DMS153 treated with DMSO at 0.1 percent for 48 hours (cell line): ENCODE data around the gene DHRS7.
"Not testable (repeated sequence)": the region's sequence is repeated elsewhere in the genome, so short reads cannot be mapped to it uniquely, and the experiment has no call there.

Experiments
- DNase-seq: peaks from one replicate; lab custom pipeline; 2025; ENCODE audit not compliant: unreplicated experiment; lab: John Stamatoyannopoulos, UW

DHRS7 gene

DNA sequence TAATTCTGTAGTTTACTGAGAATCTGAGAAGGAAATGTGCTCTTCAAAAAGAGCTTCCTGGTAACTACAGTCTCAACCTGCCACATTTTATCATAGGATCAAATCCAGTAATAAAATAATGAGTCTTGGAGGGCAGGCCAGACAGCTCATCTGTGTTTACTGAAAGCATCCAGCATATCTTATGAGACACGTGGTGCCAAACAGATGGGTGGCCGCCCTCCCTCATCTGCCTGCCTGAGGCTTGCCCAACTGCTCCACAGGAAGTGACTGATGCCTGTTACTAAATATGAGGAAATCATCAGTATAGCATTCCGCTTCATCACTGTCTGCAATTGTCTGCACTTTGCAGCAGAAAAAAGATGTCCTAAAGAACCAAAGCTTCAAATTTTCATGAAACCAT, 13.5 kb downstream of the DHRS7 start:
- peak; percentile 36 for DNase-seq

DNA sequence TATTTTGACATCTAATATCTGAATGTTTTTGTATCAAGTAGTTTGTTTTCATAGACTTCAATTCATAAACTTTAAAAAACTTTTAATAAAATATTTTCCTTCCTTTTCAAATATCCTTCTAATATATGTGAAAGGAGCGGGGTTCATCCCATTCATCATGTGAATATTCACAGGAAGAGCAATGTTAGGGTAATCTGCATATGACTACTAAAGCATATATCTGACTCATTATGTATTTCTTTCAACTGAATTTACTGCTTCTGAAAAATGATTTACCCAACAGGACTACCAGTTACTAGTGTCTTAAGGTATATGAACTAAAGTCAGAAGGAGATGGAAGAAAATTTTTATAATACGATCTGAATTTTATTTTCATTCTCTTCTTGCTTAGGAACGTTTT, 30.5 kb downstream of the DHRS7 start:
- DNase-seq: no peak

DNA sequence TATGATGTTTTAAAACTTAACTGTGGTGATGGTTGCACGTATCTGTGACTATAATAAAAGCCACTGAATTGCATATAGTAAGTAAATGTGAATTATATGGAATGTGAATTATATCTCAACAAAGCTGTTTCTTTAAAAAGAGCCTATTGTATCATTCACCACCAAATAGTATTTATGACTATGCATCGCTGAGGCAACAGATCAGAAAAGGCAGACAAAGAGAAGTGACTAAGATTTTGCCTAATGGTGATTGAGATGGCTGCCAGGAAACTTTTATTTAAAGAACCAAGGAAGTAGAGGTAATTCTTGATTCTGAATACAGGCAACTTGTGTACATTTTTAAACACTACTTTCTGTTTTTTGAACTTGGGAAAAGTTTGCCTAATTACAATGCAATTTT, 31.7 kb downstream of the DHRS7 start:
- DNase-seq: no peak

DNA sequence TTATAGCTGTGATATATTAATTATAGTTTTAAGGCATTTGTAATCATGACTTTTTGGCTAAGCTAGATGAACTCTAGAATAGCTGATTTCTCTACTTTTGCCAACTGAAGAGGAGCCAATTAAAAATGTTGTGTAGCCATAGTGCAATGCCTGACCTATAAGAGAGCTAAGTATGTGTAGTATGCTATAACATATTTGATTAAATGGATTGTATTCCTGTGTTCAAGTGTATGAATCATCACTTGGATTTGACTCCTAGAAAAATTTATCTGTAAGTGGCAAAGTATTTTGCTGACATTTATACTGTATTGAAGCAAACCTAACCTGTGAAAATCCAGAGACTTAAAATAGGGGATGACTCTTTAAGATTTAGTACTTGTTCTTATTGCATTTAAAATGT, 39.3 kb downstream of the DHRS7 start:
- DNase-seq: no peak

DNA sequence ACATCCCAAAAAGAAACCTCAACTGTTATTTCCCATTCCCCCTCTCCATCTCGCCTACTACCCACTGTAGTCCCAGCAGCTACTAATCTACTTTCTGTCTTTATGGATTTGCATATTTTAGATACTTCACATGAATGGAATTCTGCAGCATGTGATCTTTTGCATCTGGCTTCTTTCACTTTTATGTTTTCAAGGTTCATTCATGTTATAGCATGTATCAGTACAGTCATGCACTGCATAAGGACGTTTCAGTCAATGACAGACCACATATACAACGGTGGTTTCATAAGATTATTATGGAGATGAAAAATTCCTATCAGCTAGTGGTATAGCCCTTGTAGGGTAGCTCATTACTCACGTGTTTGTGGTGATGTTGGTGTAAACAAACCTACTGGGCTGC, 49.0 kb downstream of the DHRS7 start:
- no peak for DNase-seq

DNA sequence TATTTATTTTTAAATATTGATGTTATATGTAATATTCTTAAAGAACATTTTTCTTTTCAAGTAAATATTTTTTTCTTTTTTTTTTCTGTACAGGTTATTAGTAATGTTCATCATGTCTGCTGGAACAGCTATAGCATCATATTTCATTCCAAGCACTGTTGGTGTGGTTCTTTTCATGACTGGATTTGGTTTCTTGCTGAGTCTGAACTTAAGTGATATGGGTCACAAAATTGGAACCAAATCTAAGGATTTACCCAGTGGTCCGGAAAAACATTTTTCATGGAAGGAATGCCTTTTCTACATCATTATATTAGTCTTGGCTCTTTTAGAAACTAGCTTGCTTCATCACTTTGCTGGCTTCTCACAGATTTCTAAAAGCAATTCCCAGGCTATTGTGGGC, 50.3 kb downstream of the DHRS7 start:
- DNase-seq: no peak

DNA sequence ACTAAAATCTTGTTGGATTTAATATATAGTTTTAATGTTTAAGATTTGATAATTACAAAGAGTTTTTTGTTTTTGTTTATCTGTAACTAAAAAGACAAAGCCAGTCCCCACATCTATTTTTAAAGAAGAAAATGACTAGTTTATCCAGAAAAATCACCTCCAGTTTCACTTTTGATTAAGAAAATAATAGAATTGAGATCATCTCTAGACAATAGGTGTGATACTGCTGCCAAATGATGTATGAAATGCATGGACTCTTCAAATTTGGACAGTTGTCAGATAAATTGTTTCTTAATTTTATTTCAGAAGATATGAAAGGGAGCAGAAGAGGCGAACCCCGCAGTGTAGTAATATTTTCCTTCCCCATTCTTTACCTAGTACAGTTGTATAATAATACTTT, 53.5 kb downstream of the DHRS7 start:
- no peak for DNase-seq

DNA sequence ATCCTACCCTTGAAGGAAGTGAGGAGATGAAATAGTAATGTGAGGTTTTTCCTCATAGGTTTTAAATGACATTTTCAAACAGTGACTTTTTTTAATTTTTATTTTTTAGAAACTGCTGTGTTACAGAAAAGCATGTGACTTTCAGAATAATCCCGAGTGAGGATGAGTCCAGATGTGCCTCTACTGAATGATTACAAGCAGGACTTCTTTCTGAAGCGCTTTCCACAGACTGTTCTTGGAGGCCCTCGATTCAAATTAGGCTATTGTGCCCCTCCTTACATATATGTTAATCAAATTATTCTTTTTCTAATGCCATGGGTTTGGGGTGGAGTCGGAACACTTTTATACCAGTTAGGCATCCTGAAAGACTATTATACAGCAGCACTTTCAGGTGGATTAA, 57.7 kb downstream of the DHRS7 start:
- no peak for DNase-seq

DNA sequence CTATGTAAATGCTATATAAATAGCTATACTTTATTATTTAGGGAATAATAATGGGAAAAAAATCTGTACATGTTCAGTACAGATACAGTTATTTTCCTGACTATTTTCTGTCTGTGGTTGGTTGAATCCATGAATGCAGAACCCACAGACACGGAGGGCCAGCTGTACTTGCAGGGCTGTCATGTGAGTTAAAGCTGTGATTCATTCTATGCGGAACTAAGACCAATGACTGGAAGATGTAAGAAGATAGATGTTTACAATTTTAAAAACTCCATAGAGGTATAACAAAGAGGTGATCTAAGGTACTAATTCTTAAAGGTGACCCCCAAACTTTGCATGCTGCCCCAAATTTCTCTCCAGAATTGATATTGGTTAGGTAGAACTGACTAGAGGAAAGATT, 58.9 kb downstream of the DHRS7 start:
- no peak for DNase-seq

DNA sequence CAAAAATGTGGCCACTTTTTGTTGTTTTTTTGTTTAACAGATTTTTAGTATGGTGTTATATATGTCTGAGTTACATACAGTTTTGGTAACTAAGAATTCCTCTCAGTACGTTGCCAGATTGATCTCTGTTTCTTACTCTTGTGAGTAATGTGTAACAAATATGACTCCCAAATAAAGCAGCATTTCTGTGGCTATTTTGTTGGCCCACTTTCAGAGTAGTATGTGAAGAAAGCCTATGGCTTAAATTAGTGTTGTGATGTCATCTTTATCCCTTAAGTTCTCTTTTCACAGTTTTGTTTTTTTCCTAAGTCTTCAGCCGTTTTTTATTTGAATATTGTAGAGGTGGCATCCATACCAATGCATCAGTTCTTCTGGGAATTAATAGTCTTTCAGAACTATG, 62.8 kb downstream of the DHRS7 start:
- DNase-seq: no peak

DNA sequence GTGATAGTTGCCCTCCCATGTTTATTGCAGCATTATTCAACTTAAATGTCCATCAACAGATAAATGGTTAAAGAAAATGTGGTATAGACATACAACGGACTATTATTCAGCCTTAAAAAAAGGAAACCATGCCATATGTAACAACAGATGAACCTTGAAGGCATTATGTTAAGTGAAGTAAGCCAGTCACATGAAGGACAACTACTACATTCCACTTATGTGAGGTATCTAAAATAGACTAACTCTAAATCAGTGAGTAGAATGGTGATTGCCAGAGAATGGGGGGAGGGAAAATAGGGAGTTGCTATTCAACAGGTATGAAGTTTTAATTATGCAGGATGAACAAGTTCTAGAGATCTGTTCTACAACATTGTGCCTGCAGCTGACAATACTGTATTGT, 63.4 kb downstream of the DHRS7 start:
- DNase-seq: no peak

DNA sequence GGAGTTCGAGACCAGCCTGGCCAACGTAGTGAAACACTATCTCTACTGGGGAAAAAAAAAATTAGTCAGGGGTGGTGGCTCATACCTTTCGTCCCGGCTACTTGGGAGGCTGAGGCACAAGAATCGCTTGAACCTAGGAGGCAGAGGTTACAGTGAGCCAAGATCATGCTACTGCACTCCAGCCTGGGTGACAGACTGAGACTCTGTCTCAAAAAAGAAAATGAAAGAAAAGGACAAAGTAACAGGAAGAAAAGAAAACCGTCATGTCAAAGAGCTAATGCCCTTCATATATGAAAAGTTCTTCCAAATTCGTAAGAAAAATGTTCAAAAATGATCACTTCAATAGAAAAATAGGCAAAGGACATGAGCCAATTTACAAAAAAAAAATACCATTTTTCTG, 65.3 kb downstream of the DHRS7 start:
- not testable (repeated sequence) for DNase-seq

DNA sequence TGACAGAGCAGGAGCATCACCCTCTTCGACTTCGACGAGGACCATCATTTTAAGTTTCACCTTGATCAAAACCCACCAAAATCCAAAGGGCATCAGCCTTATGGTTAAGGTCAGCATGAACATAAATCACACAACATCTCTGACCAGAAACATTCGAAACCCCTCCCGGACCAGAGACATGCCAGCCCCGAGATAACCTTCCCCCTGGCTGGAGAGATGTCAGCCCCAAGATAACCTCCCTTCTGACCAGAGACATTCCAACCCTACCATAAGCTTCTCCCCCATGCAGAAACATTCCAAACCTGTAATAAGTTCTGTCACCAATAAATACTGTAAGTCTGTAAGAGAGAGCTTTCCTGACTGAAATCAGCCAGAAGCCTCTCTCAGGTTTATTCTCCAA, 67.2 kb downstream of the DHRS7 start:
- DNase-seq: no peak

DNA sequence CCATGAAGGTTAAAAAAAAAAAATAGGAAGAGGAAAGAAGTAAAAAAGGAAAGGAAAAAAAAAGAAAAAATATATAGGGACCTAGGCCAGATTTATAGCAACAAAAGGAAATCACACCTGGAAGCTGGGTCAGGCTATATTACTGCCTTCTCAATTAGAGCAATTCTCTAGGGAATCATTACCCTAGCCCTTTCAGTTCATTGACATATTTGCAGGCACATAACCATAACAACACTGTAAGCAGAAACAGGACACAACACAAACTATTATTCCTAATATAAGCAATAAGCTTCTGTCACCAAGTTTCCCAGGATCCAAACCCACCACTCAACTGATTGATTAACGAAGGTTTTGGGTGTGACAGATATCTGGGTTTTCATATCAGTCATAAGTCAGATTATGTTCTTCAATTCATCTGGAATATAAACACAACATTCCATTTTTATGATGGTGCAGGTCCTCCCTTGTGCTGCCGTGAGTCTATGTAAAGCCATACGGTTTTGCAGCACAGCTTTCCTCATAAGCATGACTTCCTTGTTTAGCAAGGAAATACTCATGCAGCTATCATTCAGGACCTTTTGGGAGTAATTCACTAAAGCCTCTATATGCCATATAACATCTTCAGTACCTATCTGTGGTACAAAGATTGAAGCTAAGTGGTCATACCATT, 69.3 kb downstream of the DHRS7 start:
- DNase-seq: no peak

DNA sequence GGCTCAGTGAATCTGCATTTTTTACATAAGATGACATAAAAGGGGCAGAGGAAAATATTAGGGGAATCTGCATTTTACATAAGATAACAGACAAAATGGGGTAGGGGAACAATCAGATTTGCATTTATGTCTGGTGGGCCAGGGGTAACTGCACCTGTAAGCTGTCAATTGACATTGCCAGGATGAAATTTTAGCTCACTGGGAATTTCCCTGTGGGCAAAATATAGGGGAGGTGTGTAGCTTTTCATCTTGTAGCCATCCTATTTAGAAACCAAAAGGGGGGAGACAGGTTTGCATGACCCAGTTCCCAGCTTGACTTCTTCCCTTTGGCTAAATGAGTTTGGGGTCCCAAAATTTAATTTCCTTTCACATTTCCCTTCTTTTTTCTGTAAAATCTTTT, 70.0 kb downstream of the DHRS7 start:
- no peak for DNase-seq

DNA sequence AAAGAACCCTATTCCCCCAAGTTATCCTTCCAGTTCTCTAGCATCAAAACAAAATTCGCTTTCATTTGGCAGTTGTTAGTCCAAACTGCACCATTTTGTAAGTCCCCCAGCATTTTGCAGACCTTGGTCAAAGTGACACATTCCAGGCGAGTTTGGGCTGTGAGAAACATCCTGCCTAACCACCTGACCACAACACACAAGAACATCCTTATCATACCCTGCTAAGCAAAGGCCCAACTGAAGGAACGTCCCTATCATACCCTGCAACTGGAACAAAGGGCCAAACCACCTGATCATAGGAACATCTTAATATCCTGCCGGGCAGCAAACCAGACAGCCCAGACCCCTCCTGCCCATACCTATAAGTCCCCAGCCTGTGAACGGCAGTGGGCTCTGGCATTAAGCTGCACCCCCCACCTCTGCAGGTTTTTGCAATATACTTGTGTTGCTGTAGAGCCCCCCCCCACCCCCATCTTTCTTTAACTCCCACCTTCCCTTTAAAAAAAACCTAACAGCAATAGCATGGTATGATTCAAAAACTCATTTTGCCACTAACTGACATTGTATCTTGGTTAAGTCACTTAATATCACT, 70.8 kb downstream of the DHRS7 start:
- DNase-seq: no peak
